IMR-90 (cell line): ENCODE data around the gene LPCAT2. TPM values are rescaled to one million over a fixed set of nuclear protein-coding genes. Genes with fewer than 3 reads are reported as not detected.

Experiments
- ATAC-seq: fragments of 200-7000 bp; cut with Tn5 transposase; 2 replicates; pipeline ENCODE4 v1.9.1; 2020; ENCODE audit warnings: low read depth, mild to moderate bottlenecking, moderate library complexity
- BruUV-seq: library from RNA; stranded (reverse); fragments of 400-500 nt; replicated peaks from 2 replicates; lab custom pipeline; 2021; lab: Mats Ljungman, UMichigan
- CTCF ChIA-PET: fragments of 300-600 bp; formaldehyde crosslinking; extraction: SDS; loops from one replicate; lab custom pipeline; 2021; ENCODE audit warnings: antibody characterized with exemption; lab: Yijun Ruan, JAX
- POLR2A ChIA-PET: fragments of 300-600 bp; sonication (Branson Sonifier 250); formaldehyde crosslinking; loops from one replicate; lab custom pipeline; 2022; ENCODE audit warnings: antibody characterized with exemption; ENCODE audit not compliant: unreplicated experiment; lab: Charles Lee
- DNase-seq: peaks from one replicate; pipeline ENCODE4 v3.0.0; 2013
- H2AFZ ChIP-seq: replicated peaks from 2 replicates; pipeline ENCODE3; 2013; ENCODE audit warnings: low read length, mild to moderate bottlenecking; ENCODE audit not compliant: poor library complexity
- H2AK5ac ChIP-seq: 2 replicates; pipeline ENCODE4 v1.6.1; 2013; ENCODE audit warnings: low read depth, low read length, inconsistent platforms
- H2AK9ac ChIP-seq: replicated peaks from 2 replicates; pipeline ENCODE3; 2013; ENCODE audit warnings: mild to moderate bottlenecking, low read depth, low read length, moderate library complexity; ENCODE audit not compliant: poor library complexity
- H2BK120ac ChIP-seq: 2 replicates; pipeline ENCODE4 v1.6.1; 2013; ENCODE audit warnings: low read depth, low read length, inconsistent platforms
- H2BK15ac ChIP-seq: 3 replicates; pipeline ENCODE4 v1.6.1; 2013; ENCODE audit warnings: low read depth, low read length, inconsistent platforms
- H2BK20ac ChIP-seq: 2 replicates; pipeline ENCODE4 v1.6.1; 2013; ENCODE audit warnings: low read depth, mild to moderate bottlenecking, inconsistent platforms, low read length, moderate library complexity
- H2BK5ac ChIP-seq: 2 replicates; pipeline ENCODE4 v1.6.1; 2013; ENCODE audit warnings: mild to moderate bottlenecking, low read depth, low read length, inconsistent platforms; ENCODE audit not compliant: poor library complexity, severe bottlenecking
- H3K14ac ChIP-seq: replicated peaks from 2 replicates; pipeline ENCODE4 v1.6.1; 2013; ENCODE audit warnings: low read depth, low read length, inconsistent platforms
- H3K18ac ChIP-seq: 2 replicates; pipeline ENCODE4 v1.6.1; 2013; ENCODE audit warnings: low read depth, low read length, control low read depth
- H3K23ac ChIP-seq: 2 replicates; pipeline ENCODE4 v1.6.1; 2013; ENCODE audit warnings: low read depth, low read length, inconsistent platforms
- H3K27ac ChIP-seq: 2 replicates; pipeline ENCODE4 v1.5.1; 2013; ENCODE audit warnings: mild to moderate bottlenecking, control low read depth, low read length; ENCODE audit not compliant: insufficient read depth
- H3K27me3 ChIP-seq: 2 replicates; pipeline ENCODE4 v1.6.1; 2013; ENCODE audit warnings: low read length; ENCODE audit not compliant: control insufficient read depth, insufficient read depth
- H3K36me3 ChIP-seq: 2 replicates; pipeline ENCODE4 v1.6.1; 2013; ENCODE audit warnings: low read length, mixed read lengths; ENCODE audit not compliant: control insufficient read depth, insufficient read depth
- H3K4ac ChIP-seq: 2 replicates; pipeline ENCODE4 v1.6.1; 2013; ENCODE audit warnings: low read depth, low read length, inconsistent platforms
- H3K4me1 ChIP-seq: 2 replicates; pipeline ENCODE4 v1.6.1; 2013; ENCODE audit warnings: low read length, mixed read lengths; ENCODE audit not compliant: control insufficient read depth, insufficient read depth
- H3K4me2 ChIP-seq: 2 replicates; pipeline ENCODE4 v1.6.1; 2013; ENCODE audit warnings: low read depth, mild to moderate bottlenecking, control low read depth, low read length, moderate library complexity
- H3K4me3 ChIP-seq: 2 replicates; pipeline ENCODE4 v1.5.1; 2013; ENCODE audit warnings: low read depth, mild to moderate bottlenecking, control low read depth, low read length, moderate library complexity; ENCODE audit not compliant: insufficient read depth
- H3K56ac ChIP-seq: 2 replicates; pipeline ENCODE4 v1.6.1; 2013; ENCODE audit warnings: low read length, inconsistent platforms; ENCODE audit not compliant: insufficient read depth; ENCODE audit errors: extremely low read depth
- H3K79me1 ChIP-seq, 2 experiments: 2 replicates each; pipeline ENCODE4 v1.6.1; 2013; ENCODE audit warnings: low read length in 2 of 2, inconsistent platforms in 1 of 2, low read depth in 1 of 2
- H3K9ac ChIP-seq: 2 replicates; pipeline ENCODE4 v1.6.1; 2013; ENCODE audit warnings: low read depth, low read length, control low read depth
- H3K9me1 ChIP-seq: 2 replicates; pipeline ENCODE4 v1.6.1; 2013; ENCODE audit warnings: low read length, inconsistent platforms; ENCODE audit not compliant: insufficient read depth
- H3K9me3 ChIP-seq: 2 replicates; pipeline ENCODE4 v1.6.1; 2013; ENCODE audit warnings: low read length; ENCODE audit not compliant: control insufficient read depth, insufficient read depth
- H4K20me1 ChIP-seq: 2 replicates; pipeline ENCODE4 v1.6.1; 2013; ENCODE audit warnings: low read length, inconsistent platforms; ENCODE audit not compliant: insufficient read depth
- H4K5ac ChIP-seq: 2 replicates; pipeline ENCODE4 v1.6.1; 2013; ENCODE audit warnings: mild to moderate bottlenecking, low read depth, low read length, control low read depth
- H4K8ac ChIP-seq, 2 experiments: 2 replicates each; pipeline ENCODE4 v1.6.1; 2013; ENCODE audit warnings: low read depth in 2 of 2, low read length in 2 of 2, control low read depth in 1 of 2, inconsistent platforms in 1 of 2
- H4K91ac ChIP-seq: 2 replicates; pipeline ENCODE4 v1.6.1; 2013; ENCODE audit warnings: low read depth, low read length, inconsistent platforms; ENCODE audit not compliant: insufficient read depth
- BHLHE40 ChIP-seq: fragments of 150-350 bp; IDR thresholded peaks from 2 replicates; pipeline ENCODE4 v1.6.1; 2016; ENCODE audit warnings: mild to moderate bottlenecking, low read depth, low read length
- CEBPB ChIP-seq: IDR thresholded peaks from 2 replicates; pipeline ENCODE4 v1.6.1; 2012; ENCODE audit warnings: low read depth, low read length, improper control_type of control experiment
- MAZ ChIP-seq: IDR thresholded peaks from 2 replicates; pipeline ENCODE4 v1.6.1; 2012; ENCODE audit warnings: low read depth, mild to moderate bottlenecking, low read length, improper control_type of control experiment, moderate library complexity, borderline replicate concordance
- MXI1 ChIP-seq: IDR thresholded peaks from 2 replicates; pipeline ENCODE4 v1.6.1; 2012; ENCODE audit warnings: low read depth, mild to moderate bottlenecking, low read length, moderate library complexity, borderline replicate concordance
- POLR2A ChIP-seq: IDR thresholded peaks from 2 replicates; pipeline ENCODE4 v1.6.1; 2012; ENCODE audit warnings: mild to moderate bottlenecking, low read depth, low read length
- RAD21 ChIP-seq: IDR thresholded peaks from 2 replicates; pipeline ENCODE4 v1.6.1; 2012; ENCODE audit warnings: low read length, improper control_type of control experiment
- RCOR1 ChIP-seq: IDR thresholded peaks from 2 replicates; pipeline ENCODE4 v1.6.1; 2012; ENCODE audit warnings: mild to moderate bottlenecking, low read length, improper control_type of control experiment; ENCODE audit not compliant: insufficient replicate concordance
- WGBS, 2 experiments: methylation state at CpG; one replicate each; pipeline versions ENCODE4 v1.1.5 to v1.1.7; 2013; ENCODE audit warnings: missing lambda C conversion rate in 2 of 2; ENCODE audit not compliant: insufficient read length in 1 of 2; ENCODE audit errors: extremely low coverage in 2 of 2; 5-methylcytosine and 5-hydroxymethylcytosine counted together
- dilution Hi-C: fragments of 300-500 bp; cut with HindIII; formaldehyde crosslinking; loops from one replicate; pipeline ENCODE4 v1.14.3; 2018; ENCODE audit warnings: low sequenced_read_pairs; ENCODE audit not compliant: unreplicated experiment
- in situ Hi-C: fragments of 300-500 bp; cut with MboI; formaldehyde crosslinking; loops from 3 replicates; pipeline ENCODE4 v1.14.3; 2019; ENCODE audit warnings: low sequenced_read_pairs, inconsistent platforms, mixed read lengths
- intact Hi-C: fragments of 100-400 bp; cut with micrococcal nuclease; formaldehyde crosslinking; loops from 2 replicates; pipeline ENCODE4 v1.10.0; 2022
- polyA plus RNA-seq, 3 experiments: library from polyadenylated mRNA; depleted of rRNA; stranded (reverse); fragments of >200 nt; gene quantifications; 2 replicates each; pipeline ENCODE4 v1.2.3, GENCODE V29; 2012; ENCODE audit warnings: low replicate concordance in 1 of 3
- total RNA-seq: library from RNA; depleted of rRNA; stranded (reverse); fragments of >200 nt; gene quantifications from 2 replicates; pipeline ENCODE4 v1.2.3, GENCODE V29; 2012

Gene LPCAT2
- total and polyA plus RNA-seq, 2 of the 4 experiments (the other 2 are of a cell fraction): 8.6 to 8.7 TPM

DNA sequence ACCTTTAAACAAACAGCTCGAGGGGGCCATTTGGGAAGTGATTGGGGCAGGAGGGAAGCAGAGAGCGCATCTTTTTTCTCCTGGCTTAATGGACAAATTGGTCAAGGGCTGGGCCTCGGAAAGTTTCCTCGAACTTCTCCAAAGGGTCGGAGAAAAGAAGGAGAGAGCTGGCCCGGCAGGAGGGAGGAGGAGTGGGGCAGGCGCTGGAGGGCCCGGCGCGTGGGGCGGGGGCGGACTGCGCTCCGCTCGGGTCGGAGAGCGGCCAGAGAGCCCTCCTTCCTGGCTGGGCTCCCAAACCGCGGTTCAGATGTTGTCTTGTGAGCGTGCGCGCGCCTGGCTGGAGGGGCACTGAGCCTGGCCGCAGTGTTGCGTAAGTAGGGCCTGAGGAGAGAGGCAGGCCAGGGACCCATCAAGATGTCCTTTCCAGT is 28.6 kb upstream of the LPCAT2 start:
- Histone ChIP-seq H2BK120ac (peak overlapping the region; percentile 90), H2AK5ac (peak overlapping the region; percentile 62; the same call in 1 of the 2 replicates), H3K79me1 (peaks cover 34 to 55% of the 10 kb centered on the region in 2 experiments), H3K36me3 (peaks cover 27% of the 10 kb centered on the region), H3K9ac (peak overlapping the region; percentile 76), H3K23ac (peak overlapping the region; percentile 96), H2AK9ac (peak overlapping the region; percentile 98), H3K9me3 (no peaks in the 10 kb centered on the region), H3K4me3 (peak overlapping the region; percentile 85), H3K56ac (peak overlapping the region; percentile 90), H3K4me2 (peak overlapping the region; percentile 93), H3K9me1 (peaks cover 25% of the 10 kb centered on the region), H3K4ac (peak overlapping the region; percentile 97), H3K14ac (peak overlapping the region; percentile 92), H2BK20ac (peak overlapping the region; percentile 27; the same call in 1 of the 2 replicates), H2BK5ac (peak overlapping the region; percentile 51), H3K4me1 (peaks cover 9% of the 10 kb centered on the region), H4K8ac (peak overlapping the region; percentile 85 to 86; a peak in 3 of 4 replicates), H4K20me1 (peaks cover 23% of the 10 kb centered on the region; the same call in 1 of the 2 replicates), H2BK15ac (peak overlapping the region; percentile 67; the same call in 2 of the 3 replicates), H4K5ac (peak overlapping the region; percentile 66), H3K27ac (peak overlapping the region; percentile 85), H3K27me3 (no peaks in the 10 kb centered on the region), H3K18ac (peak overlapping the region; percentile 87), H4K91ac (peak overlapping the region; percentile 89), H2AFZ (peak overlapping the region; percentile 91)
- ATAC-seq (peak; percentile 72), DNase-seq (peak; percentile 93)
- ChIA-PET CTCF (interaction anchor here (0.8 kb wide), 1 partner anchor 15 kb away, joined by 4 read pairs; no protein-coding TSS in a partner anchor), POLR2A (interaction anchor here (0.6 to 1.2 kb wide), 3 partner anchors 19 to 63 kb away, joined by 3 to 4 read pairs (median 3); no protein-coding TSS in a partner anchor)
- 0% methylated on average over 1 of the region's 25 CpGs; no CpG with 5 or more reads in 1 of the 2 experiments for WGBS, 2 experiments
- TF ChIP-seq MXI1 (peak; percentile 76), CEBPB (peak; percentile 100), RCOR1 (no peak), BHLHE40 (peak; percentile 75), POLR2A (peak; percentile 72; the same call in 1 of the 2 replicates), RAD21 (no peak), MAZ (peak; percentile 90; the same call in 1 of the 2 replicates)
- in situ Hi-C loops (loop anchor here (25.0 kb wide), 1 partner anchor 882 kb away; no protein-coding TSS in a partner anchor), intact Hi-C loops (loop anchor here (1.0 to 2.0 kb wide), 2 partner anchors 15 to 20 kb away; no protein-coding TSS in a partner anchor), dilution Hi-C loops (no loop called here)
- no TSS peak for BruUV-seq
